H1 (cell line): ENCODE measurements around the gene ASAP2. TPM values are rescaled to one million over a fixed set of nuclear protein-coding genes. Genes with fewer than 3 reads are reported as not detected.

Experiments
- BACH1 ChIP-seq: IDR thresholded peaks from 2 replicates; pipeline ENCODE4 v1.6.1; 2012; ENCODE audit warnings: low read length, improper control_type of control experiment
- CHD7 ChIP-seq: fragments of 300-600 bp; sonication (generic); IDR thresholded peaks from 2 replicates; pipeline ENCODE4 v1.7.1; 2012; ENCODE audit warnings: low read length, moderate library complexity, mild to moderate bottlenecking, inconsistent platforms; ENCODE audit not compliant: insufficient replicate concordance
- SRF ChIP-seq: IDR thresholded peaks from 2 replicates; pipeline ENCODE4 v1.6.1; 2011; ENCODE audit warnings: mild to moderate bottlenecking, low read depth, low read length, moderate library complexity
- polyA plus RNA-seq, 7 experiments: library from polyadenylated mRNA; depleted of rRNA in 3 of 7; stranded (reverse) in 5 of 7; unstranded in 2 of 7; fragments of >200 nt in 5 of 7; fragments of 200-250 nt in 2 of 7; gene quantifications; 1 replicate in 5 of 7; 2 replicates in 1 of 7; 4 replicates in 1 of 7; pipeline versions ENCODE4 v1.2.1 to v1.2.3, GENCODE V29; 2011 to 2013; ENCODE audit warnings: missing spikeins in 2 of 7, mixed read lengths in 2 of 7
- total RNA-seq: library from RNA; stranded (reverse); fragmentation: NEBNext Ultra II Directional; extraction: Animal tissue kit (Norgen Biotek cat#: 25700); gene quantifications from 2 replicates; pipeline ENCODE4 v1.2.1, GENCODE V29; 2021

Gene ASAP2
- total and polyA plus RNA-seq, 2 of the 8 experiments (the other 6 are each of a cell fraction or from before 2014, with no cell fraction given) = 10.2 to 18.7 TPM

GRCh38 chr2:9167718-9168657, 38.6 kb upstream of the ASAP2 start (continued):
- no peak for TF ChIP-seq CHD7
- no peak for TF ChIP-seq SRF
- no peak for TF ChIP-seq BACH1
